ENCODE data around the gene MYO5A. TPM values are rescaled to one million over a fixed set of nuclear protein-coding genes. Genes with fewer than 3 reads are reported as not detected.

MYO5A gene
- total RNA-seq, 1 experiment from 2014 or later, result 17.6 TPM

GRCh38 chr15:52537459-52537858 lies 8.8 kb upstream of the MYO5A start:
- no peaks in the 10 kb centered on the region for H3K79me2 ChIP-seq (ENCODE audit: insufficient read depth, low read length)
- ATAC-seq (no peak), DNase-seq (ENCODE audit: low read depth, low spot score) (no peak)
- no peaks in the 10 kb centered on the region for H3K9me3 ChIP-seq (ENCODE audit: control insufficient read depth in 1 of 2, insufficient read depth in 1 of 2, low read depth in 1 of 2, low read length in 2 of 2)
- no peaks in the 10 kb centered on the region for H3K27me3 ChIP-seq (ENCODE audit: insufficient read depth, low read length)
- H3K4me1 ChIP-seq (ENCODE audit: control insufficient read depth in 1 of 2, insufficient read depth in 2 of 2, low read length in 2 of 2), result no peaks in the 10 kb centered on the region
- H3K9ac ChIP-seq (ENCODE audit: low read length), result no peak overlapping the region
- TF ChIP-seq ZBTB33 (IDR thresholded peaks at IDR 0.05; ENCODE audit: extremely low read depth, insufficient replicate concordance, low read length) (no peak), ZNF274 (IDR thresholded peaks at IDR 0.05; ENCODE audit: low read depth, low read length) (no peak), SP1 (IDR thresholded peaks at IDR 0.05; ENCODE audit: low read depth) (no peak), YY1 (IDR thresholded peaks at IDR 0.05; ENCODE audit: extremely low read depth, insufficient replicate concordance, low read depth, low read length) (no peak), EGR1 (IDR thresholded peaks at IDR 0.05; ENCODE audit: low read depth) (no peak), POLR2AphosphoS5 (IDR thresholded peaks at IDR 0.05; ENCODE audit: low read depth, low read length) (no peak), ELF1 (IDR thresholded peaks at IDR 0.05; ENCODE audit: borderline replicate concordance, low read depth) (no peak), ZFX (IDR thresholded peaks at IDR 0.05) (no peak), SRF (IDR thresholded peaks at IDR 0.05; ENCODE audit: low read depth) (no peak), REST (IDR thresholded peaks at IDR 0.05; ENCODE audit: low read depth) (no peak), ATF3 (IDR thresholded peaks at IDR 0.05) (no peak), CTCF (IDR thresholded peaks at IDR 0.05 in 2 of 3, conservative IDR thresholded peaks at IDR 0.05 in 1 of 3; ENCODE audit: borderline replicate concordance in 1 of 3, insufficient read depth in 1 of 3, low read depth in 2 of 3, low read length in 2 of 3) (no peak), CBX3 (IDR thresholded peaks at IDR 0.05; ENCODE audit: low read depth) (no peak), RAD21 (IDR thresholded peaks at IDR 0.05; ENCODE audit: low read depth) (no peak), TCF7L2 (IDR thresholded peaks at IDR 0.05; ENCODE audit: borderline replicate concordance, extremely low read depth, insufficient read depth, insufficient read length) (no peak), EZH2phosphoT487 (IDR thresholded peaks at IDR 0.05; ENCODE audit: borderline replicate concordance) (no peak), JUND (IDR thresholded peaks at IDR 0.05) (no peak), CEBPB (IDR thresholded peaks at IDR 0.05; ENCODE audit: low read depth) (no peak), EZH2 (IDR thresholded peaks at IDR 0.05) (no peak)
- ChIA-PET POLR2A (no interaction called here), CTCF (no interaction called here), RAD21 (ENCODE audit: low non-redundant PET in 1 of 2, low total read pairs in 2 of 2, uncharacterized antibody in 2 of 2, unreplicated experiment in 2 of 2) (no interaction called here)
- no peak overlapping the region for H3K27ac ChIP-seq (ENCODE audit: low read depth, low read length)
- H3K4me2 ChIP-seq (ENCODE audit: low read length), result no peak overlapping the region
- intact Hi-C loops (cut with micrococcal nuclease), result no loop called here
- H3K4me3 ChIP-seq (replicated peaks in 1 of 2; ENCODE audit: low read depth in 1 of 2, low read length in 2 of 2), result no peak overlapping the region
- H2AFZ ChIP-seq (ENCODE audit: low read depth, low read length, poor library complexity, severe bottlenecking), result no peak overlapping the region
- no peaks in the 10 kb centered on the region for H4K20me1 ChIP-seq (ENCODE audit: insufficient read depth)
- no TSS peak for BruUV-seq (replicated peaks)
- H3K9me2 ChIP-seq (ENCODE audit: insufficient read depth), result no peaks in the 10 kb centered on the region
- H3K36me3 ChIP-seq (ENCODE audit: control insufficient read depth in 1 of 2, insufficient read depth in 2 of 2, low read length in 2 of 2), result no peaks in the 10 kb centered on the region

Data from HCT116 (cell line).